ENCODE results near the gene ZNHIT6. TPM values are rescaled to one million over a fixed set of nuclear protein-coding genes. Genes with fewer than 3 reads are reported as not detected.

ZNHIT6 gene
- total RNA-seq, result 12.2 and 12.3 TPM in 2 replicates

GRCh38 chr1:85707990-85708828, at the start of gene ZNHIT6:
Gene ZNHIT6 (minus strand): TSS chr1:85708433. CDS start chr1:85708284, 149 bp downstream.

Other genes starting within 250 kb of the ZNHIT6 start
- 82.6 and 83.8 TPM in 2 replicates for gene DDAH1, start 243.3 kb downstream of the ZNHIT6 start, total RNA-seq
- gene CCN1, start 127.7 kb downstream of the ZNHIT6 start, total RNA-seq, result 215 and 318 TPM in 2 replicates

Measured in cardiac atrium fibroblast (primary cell).